ENCODE measurements around the gene ZNF18.

ZNF18 gene

DNA sequence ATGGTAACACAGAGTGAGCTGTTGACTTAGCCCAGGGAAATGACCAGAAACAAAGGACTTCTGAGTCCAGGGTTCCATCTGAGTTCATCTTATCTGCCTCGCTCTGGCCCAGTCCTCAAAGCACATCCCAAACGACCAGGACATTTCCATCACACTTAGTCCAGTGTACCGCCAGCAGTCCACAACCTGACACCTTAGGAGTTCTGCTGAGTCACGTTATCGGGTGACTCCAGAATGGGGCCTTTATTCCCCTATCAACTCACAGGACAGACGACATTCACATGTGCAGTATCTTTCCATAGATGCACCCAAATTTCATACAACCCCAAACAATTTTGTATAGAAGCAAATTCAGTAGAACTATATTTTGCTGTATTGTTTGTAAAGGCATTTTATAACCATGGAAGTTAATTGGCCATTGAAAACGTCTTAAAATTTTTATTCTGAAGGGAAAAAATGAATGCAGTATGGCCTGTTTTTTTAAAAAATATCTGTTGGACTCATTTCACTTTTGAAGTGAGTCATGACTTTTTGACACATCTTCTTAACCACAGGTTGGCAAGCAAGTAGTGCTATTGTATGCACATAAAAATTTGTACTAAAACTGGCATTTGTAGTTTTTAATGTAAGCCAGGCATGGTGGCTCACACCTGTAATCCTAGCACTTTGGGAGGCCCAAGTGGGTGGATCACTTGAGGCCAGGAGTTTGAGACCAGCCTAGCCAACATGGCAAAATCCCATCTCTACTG lies 46.3 kb downstream of the ZNF18 start:
- TF ChIP-seq TAF1 (IDR thresholded peaks at IDR 0.05; ENCODE audit: borderline replicate concordance, insufficient read depth, low read length) (no peak), SIN3A (IDR thresholded peaks at IDR 0.05; ENCODE audit: borderline replicate concordance, insufficient read depth, low read length) (no peak), FOXP2 (optimal IDR thresholded peaks at IDR 0.05; ENCODE audit: borderline replicate concordance, extremely low read depth, extremely low read length, insufficient read depth) (no peak), POLR2AphosphoS5 (IDR thresholded peaks at IDR 0.05; ENCODE audit: low read depth, low read length) (no peak)
- TF ChIP-seq, protein P1, sequence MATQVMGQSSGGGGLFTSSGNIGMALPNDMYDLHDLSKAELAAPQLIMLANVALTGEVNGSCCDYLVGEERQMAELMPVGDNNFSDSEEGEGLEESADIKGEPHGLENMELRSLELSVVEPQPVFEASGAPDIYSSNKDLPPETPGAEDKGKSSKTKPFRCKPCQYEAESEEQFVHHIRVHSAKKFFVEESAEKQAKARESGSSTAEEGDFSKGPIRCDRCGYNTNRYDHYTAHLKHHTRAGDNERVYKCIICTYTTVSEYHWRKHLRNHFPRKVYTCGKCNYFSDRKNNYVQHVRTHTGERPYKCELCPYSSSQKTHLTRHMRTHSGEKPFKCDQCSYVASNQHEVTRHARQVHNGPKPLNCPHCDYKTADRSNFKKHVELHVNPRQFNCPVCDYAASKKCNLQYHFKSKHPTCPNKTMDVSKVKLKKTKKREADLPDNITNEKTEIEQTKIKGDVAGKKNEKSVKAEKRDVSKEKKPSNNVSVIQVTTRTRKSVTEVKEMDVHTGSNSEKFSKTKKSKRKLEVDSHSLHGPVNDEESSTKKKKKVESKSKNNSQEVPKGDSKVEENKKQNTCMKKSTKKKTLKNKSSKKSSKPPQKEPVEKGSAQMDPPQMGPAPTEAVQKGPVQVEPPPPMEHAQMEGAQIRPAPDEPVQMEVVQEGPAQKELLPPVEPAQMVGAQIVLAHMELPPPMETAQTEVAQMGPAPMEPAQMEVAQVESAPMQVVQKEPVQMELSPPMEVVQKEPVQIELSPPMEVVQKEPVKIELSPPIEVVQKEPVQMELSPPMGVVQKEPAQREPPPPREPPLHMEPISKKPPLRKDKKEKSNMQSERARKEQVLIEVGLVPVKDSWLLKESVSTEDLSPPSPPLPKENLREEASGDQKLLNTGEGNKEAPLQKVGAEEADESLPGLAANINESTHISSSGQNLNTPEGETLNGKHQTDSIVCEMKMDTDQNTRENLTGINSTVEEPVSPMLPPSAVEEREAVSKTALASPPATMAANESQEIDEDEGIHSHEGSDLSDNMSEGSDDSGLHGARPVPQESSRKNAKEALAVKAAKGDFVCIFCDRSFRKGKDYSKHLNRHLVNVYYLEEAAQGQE (IDR thresholded peaks at IDR 0.05; ENCODE audit: insufficient read depth in 1 of 2, low read depth in 2 of 2, low read length in 2 of 2) = no peak

DNA sequence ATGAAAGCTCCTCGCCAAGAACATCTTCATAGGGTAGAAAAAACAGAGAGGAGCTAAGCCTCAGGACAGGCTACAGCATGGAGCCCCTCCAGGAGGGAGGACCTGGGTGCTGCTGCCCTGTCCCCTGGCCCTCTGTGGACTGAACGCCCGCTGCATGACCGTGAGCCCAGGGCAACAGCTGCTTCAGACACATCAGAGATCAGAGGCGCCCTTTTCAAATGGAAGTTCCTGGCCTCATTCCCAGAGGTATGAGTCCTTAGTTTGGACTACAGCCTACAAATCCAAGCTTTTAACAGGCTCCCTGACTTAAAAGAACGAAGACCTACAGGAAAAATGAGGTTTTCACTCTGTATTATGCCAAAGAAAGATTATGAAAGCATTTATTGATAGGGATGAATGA lies 48.5 kb downstream of the ZNF18 start:
- TF ChIP-seq TAF1 (IDR thresholded peaks at IDR 0.05; ENCODE audit: borderline replicate concordance, insufficient read depth, low read length) = no peak

GRCh38 chr17:11944587-11944986 lies 52.7 kb downstream of the ZNF18 start:
- TF ChIP-seq TAF1 (IDR thresholded peaks at IDR 0.05; ENCODE audit: borderline replicate concordance, insufficient read depth, low read length) (no peak), SIN3A (IDR thresholded peaks at IDR 0.05; ENCODE audit: borderline replicate concordance, insufficient read depth, low read length) (no peak), POLR2AphosphoS5 (IDR thresholded peaks at IDR 0.05; ENCODE audit: low read depth, low read length) (no peak)
- TF ChIP-seq, protein P1 (IDR thresholded peaks at IDR 0.05; ENCODE audit: insufficient read depth in 1 of 2, low read depth in 2 of 2, low read length in 2 of 2) = no peak

DNA sequence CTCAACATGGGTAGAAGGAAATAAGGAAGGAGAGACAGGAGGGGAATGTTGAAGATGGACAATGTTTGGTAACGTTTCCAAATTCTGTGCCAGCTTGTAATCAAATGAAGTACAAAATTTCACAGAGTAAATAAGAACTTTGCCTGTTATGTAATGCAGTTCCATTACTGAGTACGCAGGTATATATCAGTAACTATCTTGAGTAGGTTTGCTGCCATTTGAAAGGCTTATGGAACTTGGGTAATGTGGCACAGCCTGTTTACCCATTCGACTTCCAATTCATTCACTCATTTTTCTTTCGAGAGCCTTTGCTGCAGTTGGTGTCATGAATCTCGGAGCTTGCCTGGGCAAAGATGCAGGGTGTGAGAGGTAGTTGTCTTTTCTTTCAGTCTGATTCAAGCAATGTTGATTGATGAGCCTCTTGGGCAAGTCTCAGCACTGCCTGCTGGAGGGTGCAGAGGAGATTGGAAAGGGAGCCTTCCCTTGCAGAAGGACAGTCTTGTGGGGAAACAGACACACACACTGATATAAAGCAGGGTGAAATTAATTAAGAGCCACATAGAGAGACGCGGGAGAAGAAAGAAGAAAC lies 53.4 kb downstream of the ZNF18 start:
- TF ChIP-seq, protein P1 (IDR thresholded peaks at IDR 0.05; ENCODE audit: insufficient read depth in 1 of 2, low read depth in 2 of 2, low read length in 2 of 2) = no peak
- TF ChIP-seq SIN3A (IDR thresholded peaks at IDR 0.05; ENCODE audit: borderline replicate concordance, insufficient read depth, low read length) = no peak
- TF ChIP-seq FOXP2 (optimal IDR thresholded peaks at IDR 0.05; ENCODE audit: borderline replicate concordance, extremely low read depth, extremely low read length, insufficient read depth) = no peak
- no peak for TF ChIP-seq POLR2AphosphoS5 (IDR thresholded peaks at IDR 0.05; ENCODE audit: low read depth, low read length)
- no peak for TF ChIP-seq TAF1 (IDR thresholded peaks at IDR 0.05; ENCODE audit: borderline replicate concordance, insufficient read depth, low read length)

DNA sequence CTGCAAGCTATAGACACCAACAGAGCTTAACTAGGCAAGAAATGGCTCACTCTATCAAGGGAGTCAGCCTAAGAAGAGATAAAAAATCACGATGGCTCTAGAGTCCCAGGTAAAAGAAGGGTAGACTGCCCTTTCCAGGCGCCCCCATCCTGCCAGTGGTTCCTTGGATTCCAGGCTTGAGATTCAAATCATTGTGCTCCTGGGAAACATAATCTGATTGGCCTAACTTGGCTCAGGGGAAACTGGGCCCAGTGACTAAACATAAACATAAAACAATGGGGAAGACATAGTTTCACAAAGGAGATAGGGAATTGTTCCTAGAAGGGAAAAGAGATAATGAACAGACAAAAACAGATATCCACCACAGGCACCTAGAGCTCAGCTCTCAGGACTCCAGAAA lies 56.4 kb downstream of the ZNF18 start:
- no peak for TF ChIP-seq TAF1 (IDR thresholded peaks at IDR 0.05; ENCODE audit: borderline replicate concordance, insufficient read depth, low read length)
- TF ChIP-seq POLR2AphosphoS5 (IDR thresholded peaks at IDR 0.05; ENCODE audit: low read depth, low read length) = no peak
- TF ChIP-seq SIN3A (IDR thresholded peaks at IDR 0.05; ENCODE audit: borderline replicate concordance, insufficient read depth, low read length) = no peak
- TF ChIP-seq, protein P1 (IDR thresholded peaks at IDR 0.05; ENCODE audit: insufficient read depth in 1 of 2, low read depth in 2 of 2, low read length in 2 of 2) = no peak
- TF ChIP-seq FOXP2 (optimal IDR thresholded peaks at IDR 0.05; ENCODE audit: borderline replicate concordance, extremely low read depth, extremely low read length, insufficient read depth) = no peak
